Natural killer cell (primary cell): ENCODE results near the gene SMARCD2. TPM values are rescaled to one million over a fixed set of nuclear protein-coding genes. Genes with fewer than 3 reads are reported as not detected.
"Not testable (repeated sequence)": the region's sequence is repeated elsewhere in the genome, so short reads cannot be mapped to it uniquely, and the experiment has no call there.

ENCODE experiments used
- ATAC-seq, 3 donors: fragments of 150-1000 bp in 2 of 3; fragments of 200-7000 bp in 1 of 3; cut with Tn5 transposase; 1 replicate in 1 of 3; 2 replicates in 2 of 3; pipeline ENCODE4 v1.10.0; 2021; ENCODE audit warnings: mild to moderate bottlenecking in 2 of 3, moderate library complexity in 2 of 3
- DNase-seq, 2 donors: peaks; one replicate each; pipeline versions ENCODE4 v3.0.0 to v3.0.0-alpha.2; 2013 to 2021; ENCODE audit warnings: mixed read lengths in 1 of 2
- H3K27ac ChIP-seq: one replicate; pipeline ENCODE4 v1.5.1; 2013; ENCODE audit warnings: mild to moderate bottlenecking, low read length
- H3K27me3 ChIP-seq: one replicate; pipeline ENCODE4 v1.6.1; 2013; ENCODE audit warnings: low read length; ENCODE audit not compliant: control insufficient read depth, insufficient read depth
- H3K36me3 ChIP-seq: one replicate; pipeline ENCODE4 v1.6.1; 2013; ENCODE audit warnings: low read length; ENCODE audit not compliant: control insufficient read depth, insufficient read depth
- H3K4me1 ChIP-seq: one replicate; pipeline ENCODE4 v1.6.1; 2013; ENCODE audit warnings: low read length; ENCODE audit not compliant: control insufficient read depth, insufficient read depth
- H3K4me3 ChIP-seq: one replicate; pipeline ENCODE4 v1.5.1; 2013; ENCODE audit warnings: low read length
- H3K9me3 ChIP-seq: one replicate; pipeline ENCODE4 v1.6.1; 2013; ENCODE audit warnings: low read length; ENCODE audit not compliant: control insufficient read depth, insufficient read depth
- H3K27ac Mint-ChIP-seq, 2 donors: one replicate each; pipeline ENCODE4 v1.8.0; 2022; ENCODE audit warnings: mild to moderate bottlenecking in 2 of 2, mixed read lengths in 2 of 2, moderate library complexity in 1 of 2
- H3K27me3 Mint-ChIP-seq, 2 donors: one replicate each; pipeline ENCODE4 v1.8.0; 2022; ENCODE audit warnings: low read depth in 2 of 2, mixed read lengths in 2 of 2
- H3K36me3 Mint-ChIP-seq: one replicate; pipeline ENCODE4 v1.8.0; 2022; ENCODE audit warnings: mixed read lengths
- H3K4me1 Mint-ChIP-seq, 2 donors: one replicate each; pipeline ENCODE4 v1.8.0; 2022; ENCODE audit warnings: mixed read lengths in 2 of 2
- H3K4me3 Mint-ChIP-seq: one replicate; pipeline ENCODE4 v1.8.0; 2022; ENCODE audit warnings: mild to moderate bottlenecking, moderate library complexity, mixed read lengths
- H3K9me3 Mint-ChIP-seq, 2 donors: one replicate each; pipeline ENCODE4 v1.8.0; 2022; ENCODE audit warnings: mixed read lengths in 2 of 2
- WGBS: methylation state at CpG from one replicate; pipeline ENCODE4 v1.1.7; 2013; ENCODE audit warnings: missing lambda C conversion rate; ENCODE audit not compliant: insufficient coverage; 5-methylcytosine and 5-hydroxymethylcytosine counted together
- intact Hi-C: fragments of 100-400 bp; cut with micrococcal nuclease; formaldehyde crosslinking; loops from one replicate; pipeline ENCODE4 v1.14.2; 2022
- total RNA-seq, 4 donors: library from RNA; stranded (reverse); fragments of 120-200 nt in 1 of 4; gene quantifications; one replicate each; pipeline versions ENCODE4 v1.2.3 to v1.2.4, GENCODE V29; 2013 to 2022

The SMARCD2 gene
- total RNA-seq, 3 donors from 2014 or later (not counting 1 experiment from before 2014, with no cell fraction given): 131 to 162 (median 139) TPM

DNA sequence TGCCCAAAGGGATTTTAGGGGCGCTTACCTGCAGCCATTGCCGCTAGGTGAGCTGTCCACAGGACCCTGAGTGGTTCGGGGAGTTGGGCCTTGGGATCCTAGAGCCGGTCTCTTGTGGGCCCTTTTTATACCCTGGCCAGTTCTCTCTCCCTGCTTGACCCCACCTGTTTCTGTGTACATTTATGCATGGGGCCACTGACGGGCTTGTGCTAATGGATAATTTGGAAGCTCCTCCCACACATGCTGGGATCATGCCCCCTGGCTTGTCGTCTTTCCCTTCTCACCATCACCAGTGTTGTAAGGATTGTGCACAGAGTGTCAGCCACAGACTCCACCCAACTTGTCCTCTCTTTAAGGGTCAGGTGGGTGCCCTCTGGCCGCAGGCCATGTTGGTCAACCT, 31.1 kb upstream of the SMARCD2 start, which contains the start of gene CSH2:
Gene CSH2 (minus strand): TSS at position 101 of the 400 bp plus-strand sequence. CDS start 63 bp downstream, at position 38.
- H3K4me1 Mint-ChIP-seq, H3K27ac Mint-ChIP-seq, ATAC-seq, DNase-seq, H3K9me3 Mint-ChIP-seq, intact Hi-C loops, H3K27me3 ChIP-seq, H3K36me3 ChIP-seq, H3K27me3 Mint-ChIP-seq, H3K36me3 Mint-ChIP-seq, H3K4me3 Mint-ChIP-seq, H3K4me1 ChIP-seq, H3K27ac ChIP-seq, H3K4me3 ChIP-seq, H3K9me3 ChIP-seq: not testable (repeated sequence)
- WGBS: no CpG with 5 or more reads among the region's 7 CpGs

GRCh38 chr17:63871646-63872365, 29.3 kb upstream of the SMARCD2 start:
- H3K36me3 Mint-ChIP-seq, H3K27ac Mint-ChIP-seq, H3K4me3 Mint-ChIP-seq, H3K9me3 Mint-ChIP-seq, H3K4me1 Mint-ChIP-seq, intact Hi-C loops, H3K27me3 ChIP-seq, DNase-seq, ATAC-seq, H3K4me1 ChIP-seq, H3K27ac ChIP-seq, H3K36me3 ChIP-seq, H3K4me3 ChIP-seq, H3K27me3 Mint-ChIP-seq, H3K9me3 ChIP-seq: not testable (repeated sequence)
- WGBS: 98% methylated on average over 6 of the region's 15 CpGs

DNA sequence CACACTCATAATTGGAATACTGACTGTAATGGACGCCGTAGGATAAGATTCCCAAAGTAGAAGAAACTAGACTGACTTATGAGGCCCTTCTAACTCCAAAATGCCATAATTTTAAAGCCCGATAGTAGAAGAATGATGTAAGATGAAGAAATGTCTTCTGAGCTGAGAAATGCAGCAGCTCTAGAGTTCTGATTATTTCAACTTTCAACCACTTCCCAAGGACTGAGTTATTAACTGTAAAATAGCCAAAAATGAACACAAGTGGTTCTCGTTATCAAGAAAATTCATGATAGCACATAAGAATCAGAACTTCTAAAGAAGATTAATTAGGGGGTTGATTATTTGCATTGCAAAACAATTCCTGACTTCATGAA, 27.8 kb upstream of the SMARCD2 start:
- no CpG with 5 or more reads among the region's 4 CpGs for WGBS
- DNase-seq, H3K4me3 Mint-ChIP-seq, H3K27ac Mint-ChIP-seq, H3K4me3 ChIP-seq, H3K4me1 Mint-ChIP-seq, H3K36me3 ChIP-seq, H3K4me1 ChIP-seq, H3K27me3 Mint-ChIP-seq, H3K27me3 ChIP-seq, H3K9me3 Mint-ChIP-seq, ATAC-seq, H3K36me3 Mint-ChIP-seq, intact Hi-C loops, H3K9me3 ChIP-seq, H3K27ac ChIP-seq: not testable (repeated sequence)

- H3K4me3 Mint-ChIP-seq, H3K36me3 Mint-ChIP-seq, H3K27me3 Mint-ChIP-seq, DNase-seq, H3K4me1 Mint-ChIP-seq, ATAC-seq, H3K36me3 ChIP-seq, H3K9me3 Mint-ChIP-seq, H3K4me1 ChIP-seq, intact Hi-C loops, H3K27me3 ChIP-seq, H3K27ac ChIP-seq, H3K4me3 ChIP-seq, H3K27ac Mint-ChIP-seq, H3K9me3 ChIP-seq: not testable (repeated sequence)
- WGBS: 72% methylated on average over 5 of the region's 9 CpGs
Measured at GRCh38 chr17:63869491-63870291, 27.2 kb upstream of the SMARCD2 start.

DNA sequence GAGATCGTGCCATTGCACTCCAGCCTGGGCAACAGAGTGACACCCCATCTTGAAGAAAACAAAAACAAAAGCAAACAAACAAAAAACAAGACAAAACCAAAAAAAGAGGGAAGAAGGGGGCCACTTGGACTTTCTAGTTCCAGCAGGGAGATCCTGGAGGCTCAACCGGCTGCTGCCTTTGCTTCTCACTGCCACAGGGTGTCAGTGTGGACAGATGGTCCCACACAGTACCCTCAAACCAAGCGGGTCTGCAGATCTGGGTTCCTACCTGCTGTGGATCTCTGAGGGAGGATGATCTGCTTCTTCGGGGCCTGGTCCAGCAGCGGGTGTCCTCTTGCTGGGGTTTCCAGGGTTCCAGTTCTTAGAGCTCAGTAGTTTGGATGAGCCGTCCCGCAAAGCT, 24.1 kb upstream of the SMARCD2 start:
- H3K27me3 ChIP-seq, H3K9me3 Mint-ChIP-seq, H3K27ac ChIP-seq, H3K4me3 Mint-ChIP-seq, intact Hi-C loops, H3K9me3 ChIP-seq, H3K27me3 Mint-ChIP-seq, H3K4me3 ChIP-seq, H3K4me1 ChIP-seq, DNase-seq, H3K27ac Mint-ChIP-seq, ATAC-seq, H3K36me3 ChIP-seq, H3K36me3 Mint-ChIP-seq, H3K4me1 Mint-ChIP-seq: not testable (repeated sequence)
- WGBS: 59% methylated on average over 5 of the region's 7 CpGs
